Measurements from ENCODE around the gene GRHL1.

Gene GRHL1, protein sequence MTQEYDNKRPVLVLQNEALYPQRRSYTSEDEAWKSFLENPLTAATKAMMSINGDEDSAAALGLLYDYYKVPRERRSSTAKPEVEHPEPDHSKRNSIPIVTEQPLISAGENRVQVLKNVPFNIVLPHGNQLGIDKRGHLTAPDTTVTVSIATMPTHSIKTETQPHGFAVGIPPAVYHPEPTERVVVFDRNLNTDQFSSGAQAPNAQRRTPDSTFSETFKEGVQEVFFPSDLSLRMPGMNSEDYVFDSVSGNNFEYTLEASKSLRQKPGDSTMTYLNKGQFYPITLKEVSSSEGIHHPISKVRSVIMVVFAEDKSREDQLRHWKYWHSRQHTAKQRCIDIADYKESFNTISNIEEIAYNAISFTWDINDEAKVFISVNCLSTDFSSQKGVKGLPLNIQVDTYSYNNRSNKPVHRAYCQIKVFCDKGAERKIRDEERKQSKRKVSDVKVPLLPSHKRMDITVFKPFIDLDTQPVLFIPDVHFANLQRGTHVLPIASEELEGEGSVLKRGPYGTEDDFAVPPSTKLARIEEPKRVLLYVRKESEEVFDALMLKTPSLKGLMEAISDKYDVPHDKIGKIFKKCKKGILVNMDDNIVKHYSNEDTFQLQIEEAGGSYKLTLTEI

DNA sequence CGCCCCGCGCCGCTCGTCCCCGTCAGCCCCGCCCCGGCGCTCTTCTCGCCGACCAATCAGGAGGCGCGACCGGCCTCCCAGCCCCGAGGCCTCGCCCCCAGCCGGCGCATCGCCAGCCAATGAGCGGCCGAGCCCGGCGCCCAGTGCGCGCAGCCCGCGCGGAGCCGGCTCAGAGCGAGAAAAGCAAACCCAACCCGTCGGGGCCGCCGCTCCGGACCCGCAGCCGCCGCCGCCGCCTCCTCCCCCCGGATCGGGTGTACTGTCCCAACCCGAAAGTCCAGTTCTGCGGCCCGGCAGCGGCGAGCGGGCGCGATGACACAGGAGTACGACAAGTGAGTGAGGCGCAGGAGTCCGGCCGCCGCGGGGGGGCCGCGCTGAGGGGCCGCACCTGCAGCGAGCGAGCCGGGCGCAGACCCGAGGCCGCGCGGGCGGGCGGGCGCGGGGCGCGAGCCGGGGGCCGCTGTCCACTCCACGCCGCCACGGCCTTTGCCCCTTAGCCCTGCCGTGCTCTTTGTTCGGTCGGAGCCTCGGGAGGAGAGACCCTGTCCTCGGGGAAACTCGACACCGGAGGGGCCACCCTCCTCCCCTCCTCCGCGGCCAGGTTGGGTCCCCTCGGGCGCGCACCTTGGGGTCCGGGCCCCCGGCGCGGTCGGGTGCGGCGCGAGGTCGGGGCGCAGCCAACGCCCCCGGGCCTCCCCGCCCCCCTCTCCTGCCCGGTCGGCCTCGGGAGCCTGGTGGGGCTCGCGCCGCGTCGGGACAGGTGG is at the start of gene GRHL1:
GRHL1 (plus strand) TSS at position 172 of the 764 bp plus-strand sequence; CDS start at position 313, 141 bp downstream.
- H3K27ac ChIP-seq (ENCODE audit: low read depth, low read length) = no peak within 1 kb of the TSS
- TF ChIP-seq, protein P1, sequence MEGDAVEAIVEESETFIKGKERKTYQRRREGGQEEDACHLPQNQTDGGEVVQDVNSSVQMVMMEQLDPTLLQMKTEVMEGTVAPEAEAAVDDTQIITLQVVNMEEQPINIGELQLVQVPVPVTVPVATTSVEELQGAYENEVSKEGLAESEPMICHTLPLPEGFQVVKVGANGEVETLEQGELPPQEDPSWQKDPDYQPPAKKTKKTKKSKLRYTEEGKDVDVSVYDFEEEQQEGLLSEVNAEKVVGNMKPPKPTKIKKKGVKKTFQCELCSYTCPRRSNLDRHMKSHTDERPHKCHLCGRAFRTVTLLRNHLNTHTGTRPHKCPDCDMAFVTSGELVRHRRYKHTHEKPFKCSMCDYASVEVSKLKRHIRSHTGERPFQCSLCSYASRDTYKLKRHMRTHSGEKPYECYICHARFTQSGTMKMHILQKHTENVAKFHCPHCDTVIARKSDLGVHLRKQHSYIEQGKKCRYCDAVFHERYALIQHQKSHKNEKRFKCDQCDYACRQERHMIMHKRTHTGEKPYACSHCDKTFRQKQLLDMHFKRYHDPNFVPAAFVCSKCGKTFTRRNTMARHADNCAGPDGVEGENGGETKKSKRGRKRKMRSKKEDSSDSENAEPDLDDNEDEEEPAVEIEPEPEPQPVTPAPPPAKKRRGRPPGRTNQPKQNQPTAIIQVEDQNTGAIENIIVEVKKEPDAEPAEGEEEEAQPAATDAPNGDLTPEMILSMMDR (IDR thresholded peaks at IDR 0.05; ENCODE audit: low read depth, low read length, poor library complexity, severe bottlenecking) = no peak
- no peaks in the 10 kb centered on the region for H3K9me2 ChIP-seq (replicated peaks; ENCODE audit: control insufficient read depth, low read length)
- no peaks in the 10 kb centered on the region for H3K9me3 ChIP-seq (ENCODE audit: control insufficient read depth, insufficient read depth, low read length)
- H3K4me1 ChIP-seq (ENCODE audit: control insufficient read depth, low read length) = peaks cover 23% of the 10 kb centered on the region
- no peaks in the 10 kb centered on the region for H3K36me3 ChIP-seq (ENCODE audit: control insufficient read depth, low read length)
- H4K20me1 ChIP-seq (ENCODE audit: control insufficient read depth, insufficient read depth, low read depth, low read length) = no peaks in the 10 kb centered on the region
- H3K4me2 ChIP-seq (ENCODE audit: low read length) = peak within 1 kb of the TSS; percentile 82
- peaks cover 19% of the 10 kb centered on the region for H3K27me3 ChIP-seq (ENCODE audit: control insufficient read depth, low read length)
- H3K79me2 ChIP-seq (ENCODE audit: control insufficient read depth, low read length) = no peaks in the 10 kb centered on the region
- H3K4me3 ChIP-seq (ENCODE audit: low read length) = peak within 1 kb of the TSS; percentile 81
- H3F3A ChIP-seq (ENCODE audit: control insufficient read depth, insufficient read depth) = peaks cover 4% of the 10 kb centered on the region; the same call in 1 of the 2 replicates

DNA sequence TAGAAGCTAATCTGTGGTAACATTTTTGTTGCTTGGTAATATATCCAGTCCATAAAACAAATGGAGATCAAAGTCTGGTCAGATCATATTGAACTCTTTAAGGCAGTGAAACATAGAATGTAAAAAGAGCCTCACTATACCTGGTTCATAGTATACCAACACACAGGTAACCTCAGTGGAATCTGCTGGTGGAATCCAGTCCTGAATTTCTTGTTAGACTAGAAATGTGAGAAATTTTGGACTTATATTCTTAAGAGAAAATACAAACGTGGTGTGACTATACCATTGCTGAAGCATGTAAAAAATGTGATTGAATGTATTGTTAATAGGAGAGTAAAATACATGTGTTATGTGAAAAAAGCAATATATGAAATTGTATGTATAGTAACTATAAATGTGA is 46.1 kb upstream of the GRHL1 start:
- Histone ChIP-seq H3K4me2 (ENCODE audit: low read length) (no peak overlapping the region), H3K27me3 (ENCODE audit: control insufficient read depth, low read length) (no peaks in the 10 kb centered on the region), H4K20me1 (ENCODE audit: control insufficient read depth, insufficient read depth, low read depth, low read length) (no peaks in the 10 kb centered on the region), H3K9me3 (ENCODE audit: control insufficient read depth, insufficient read depth, low read length) (no peaks in the 10 kb centered on the region), H3K4me1 (ENCODE audit: control insufficient read depth, low read length) (no peaks in the 10 kb centered on the region), H3K36me3 (ENCODE audit: control insufficient read depth, low read length) (peaks cover 3% of the 10 kb centered on the region; the same call in 1 of the 2 replicates), H3K9me2 (replicated peaks; ENCODE audit: control insufficient read depth, low read length) (no peaks in the 10 kb centered on the region), H3K4me3 (ENCODE audit: low read length) (no peak overlapping the region), H3K79me2 (ENCODE audit: control insufficient read depth, low read length) (no peaks in the 10 kb centered on the region), H3K27ac (ENCODE audit: low read depth, low read length) (no peak overlapping the region), H3F3A (ENCODE audit: control insufficient read depth, insufficient read depth) (no peaks in the 10 kb centered on the region; the same call in 1 of the 2 replicates)
- TF ChIP-seq, protein P1 (IDR thresholded peaks at IDR 0.05; ENCODE audit: low read depth, low read length, poor library complexity, severe bottlenecking) = no peak
- no peak for TF ChIP-seq EZH2phosphoT487 (IDR thresholded peaks at IDR 0.05; ENCODE audit: borderline replicate concordance, low read length)

DNA sequence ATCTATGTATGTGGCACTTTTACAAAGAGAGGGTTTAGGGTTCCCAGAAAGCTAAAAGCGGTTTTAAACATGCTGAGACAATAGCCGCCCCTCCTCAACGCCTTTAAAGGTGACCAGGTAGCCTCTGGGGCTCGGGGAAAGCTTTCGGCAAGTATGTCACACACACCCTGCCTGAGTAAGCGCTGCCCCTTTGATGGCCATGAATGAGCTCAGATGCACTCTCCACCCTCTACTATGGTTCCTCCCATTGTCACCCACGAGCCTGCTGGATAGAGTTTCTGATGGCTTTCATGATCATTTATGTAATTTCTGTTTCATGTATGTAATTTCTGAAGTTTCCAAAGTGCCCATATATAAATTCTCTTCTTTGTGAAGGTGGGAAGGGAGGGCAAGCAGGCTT is 44.1 kb upstream of the GRHL1 start:
- no peak overlapping the region for H3K4me2 ChIP-seq (ENCODE audit: low read length)
- H4K20me1 ChIP-seq (ENCODE audit: control insufficient read depth, insufficient read depth, low read depth, low read length) = no peaks in the 10 kb centered on the region
- H3K4me1 ChIP-seq (ENCODE audit: control insufficient read depth, low read length) = no peaks in the 10 kb centered on the region
- no peaks in the 10 kb centered on the region for H3K27me3 ChIP-seq (ENCODE audit: control insufficient read depth, low read length)
- no peaks in the 10 kb centered on the region for H3K9me3 ChIP-seq (ENCODE audit: control insufficient read depth, insufficient read depth, low read length)
- H3F3A ChIP-seq (ENCODE audit: control insufficient read depth, insufficient read depth) = no peaks in the 10 kb centered on the region
- H3K9me2 ChIP-seq (replicated peaks; ENCODE audit: control insufficient read depth, low read length) = no peaks in the 10 kb centered on the region
- peaks cover 3% of the 10 kb centered on the region; the same call in 1 of the 2 replicates for H3K36me3 ChIP-seq (ENCODE audit: control insufficient read depth, low read length)
- no peak overlapping the region for H3K27ac ChIP-seq (ENCODE audit: low read depth, low read length)
- TF ChIP-seq EZH2phosphoT487 (IDR thresholded peaks at IDR 0.05; ENCODE audit: borderline replicate concordance, low read length) = no peak
- TF ChIP-seq, protein P1 (IDR thresholded peaks at IDR 0.05; ENCODE audit: low read depth, low read length, poor library complexity, severe bottlenecking) = no peak
- no peaks in the 10 kb centered on the region for H3K79me2 ChIP-seq (ENCODE audit: control insufficient read depth, low read length)
- H3K4me3 ChIP-seq (ENCODE audit: low read length) = no peak overlapping the region
